ENCODE results near the gene ALG12.

Gene ALG12

DNA sequence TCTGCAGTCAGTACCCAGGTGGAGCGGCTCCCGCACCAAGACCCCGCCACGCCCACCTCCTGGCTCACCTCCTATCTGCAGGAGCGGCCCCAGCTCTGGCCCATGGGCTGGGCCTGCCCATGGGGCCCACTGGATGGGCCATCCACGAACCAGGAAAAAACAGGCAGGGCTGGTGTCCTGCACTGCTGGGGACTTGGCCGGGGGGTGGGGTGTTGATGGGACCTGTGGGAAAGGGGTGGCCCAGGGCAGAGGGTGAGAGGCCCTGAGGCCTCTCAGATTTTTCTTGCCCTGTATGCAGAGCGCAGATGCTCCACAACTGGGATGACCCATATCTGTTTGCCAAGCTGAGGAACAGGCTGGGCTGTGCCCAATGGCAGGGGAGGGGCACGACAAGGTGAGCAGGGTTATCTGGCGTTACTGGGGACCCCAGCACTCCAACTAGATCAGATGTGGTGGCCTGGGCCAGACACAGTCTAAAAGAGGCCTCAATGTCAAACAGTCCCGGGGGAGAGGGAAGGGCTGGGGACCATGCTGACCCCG, 39.7 kb upstream of the ALG12 start:
- TF ChIP-seq, protein P1, sequence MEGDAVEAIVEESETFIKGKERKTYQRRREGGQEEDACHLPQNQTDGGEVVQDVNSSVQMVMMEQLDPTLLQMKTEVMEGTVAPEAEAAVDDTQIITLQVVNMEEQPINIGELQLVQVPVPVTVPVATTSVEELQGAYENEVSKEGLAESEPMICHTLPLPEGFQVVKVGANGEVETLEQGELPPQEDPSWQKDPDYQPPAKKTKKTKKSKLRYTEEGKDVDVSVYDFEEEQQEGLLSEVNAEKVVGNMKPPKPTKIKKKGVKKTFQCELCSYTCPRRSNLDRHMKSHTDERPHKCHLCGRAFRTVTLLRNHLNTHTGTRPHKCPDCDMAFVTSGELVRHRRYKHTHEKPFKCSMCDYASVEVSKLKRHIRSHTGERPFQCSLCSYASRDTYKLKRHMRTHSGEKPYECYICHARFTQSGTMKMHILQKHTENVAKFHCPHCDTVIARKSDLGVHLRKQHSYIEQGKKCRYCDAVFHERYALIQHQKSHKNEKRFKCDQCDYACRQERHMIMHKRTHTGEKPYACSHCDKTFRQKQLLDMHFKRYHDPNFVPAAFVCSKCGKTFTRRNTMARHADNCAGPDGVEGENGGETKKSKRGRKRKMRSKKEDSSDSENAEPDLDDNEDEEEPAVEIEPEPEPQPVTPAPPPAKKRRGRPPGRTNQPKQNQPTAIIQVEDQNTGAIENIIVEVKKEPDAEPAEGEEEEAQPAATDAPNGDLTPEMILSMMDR (conservative IDR thresholded peaks at IDR 0.05; ENCODE audit: low read depth) = no peak
- CTCF ChIA-PET = no interaction called here
- H3K27ac ChIP-seq = peak overlapping the region; percentile 92
- DNase-seq (ENCODE audit: low spot score) = no peak
- POLR2A ChIA-PET (ENCODE audit: low non-redundant PET) = no interaction called here

DNA sequence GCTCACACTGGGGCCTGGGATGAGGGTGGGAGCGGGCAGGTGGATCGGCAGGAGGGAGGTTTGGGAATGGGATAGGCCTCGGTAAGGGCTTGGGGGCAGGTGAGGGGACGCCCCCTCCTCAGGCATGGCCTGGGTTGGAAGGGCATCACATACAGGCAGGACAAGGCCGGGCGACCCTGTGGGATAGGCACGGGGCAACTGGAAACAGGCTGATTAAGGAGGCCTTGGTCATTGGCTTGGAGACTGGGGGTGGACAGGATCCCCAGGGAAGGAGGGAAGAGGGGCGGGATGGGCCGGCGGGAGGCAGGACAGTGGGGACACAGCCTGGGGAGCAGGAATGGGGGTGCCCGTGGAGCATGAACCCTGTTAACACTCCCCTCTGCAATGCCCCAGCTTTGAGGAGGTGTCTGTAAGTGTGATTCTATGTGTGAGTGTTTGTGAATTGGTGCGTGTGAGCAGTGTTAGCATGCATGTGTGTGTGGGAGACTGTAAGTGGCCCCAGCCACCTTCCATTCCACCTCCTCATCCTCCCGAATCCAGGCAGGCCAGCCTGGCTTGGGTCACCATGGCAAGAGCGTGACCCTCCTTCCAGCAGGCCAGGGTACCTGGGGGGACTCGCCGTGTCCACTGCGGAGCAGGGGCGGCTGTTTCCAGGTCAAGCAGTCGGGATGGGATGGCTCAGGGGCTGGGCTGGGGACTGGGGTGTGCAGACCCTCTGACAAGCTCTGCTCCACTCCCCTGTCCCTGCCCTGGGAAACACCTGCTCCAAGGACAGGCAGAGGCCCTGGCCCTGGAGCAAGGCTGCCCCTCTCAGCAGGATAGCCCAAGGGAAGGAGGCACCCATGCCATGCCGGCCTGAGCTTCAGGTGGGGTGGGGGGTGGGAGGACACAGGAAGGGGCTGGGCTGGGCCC, 38.9 kb upstream of the ALG12 start:
- ChIA-PET POLR2A (ENCODE audit: low non-redundant PET) (no interaction called here), CTCF (interaction anchor here (0.7 kb wide), 1 partner anchor 50 kb away, joined by 3 read pairs; no protein-coding TSS in a partner anchor)
- DNase-seq (ENCODE audit: low spot score) = no peak
- peak overlapping the region; percentile 92 for H3K27ac ChIP-seq
- TF ChIP-seq, protein P1 (conservative IDR thresholded peaks at IDR 0.05; ENCODE audit: low read depth) = no peak

DNA sequence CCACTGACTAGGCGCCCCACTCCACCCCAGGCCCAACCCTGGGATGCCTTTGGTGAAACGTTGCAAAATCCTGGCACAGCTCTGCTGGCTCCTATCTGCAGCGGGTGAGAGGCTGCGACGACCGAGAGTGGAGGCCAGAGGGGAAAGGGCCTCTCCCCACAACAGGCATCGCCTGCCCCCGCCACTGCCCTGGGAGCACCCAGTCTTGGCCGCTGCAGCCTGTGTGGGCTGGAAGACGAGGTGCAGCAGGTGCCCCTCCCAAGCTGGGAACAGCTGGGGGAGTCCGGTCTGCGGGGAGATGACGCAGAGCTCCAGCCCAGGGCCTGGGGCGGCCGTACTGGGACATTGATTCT, 38.2 kb upstream of the ALG12 start:
- H3K27ac ChIP-seq = peak overlapping the region; percentile 92
- TF ChIP-seq, protein P1 (conservative IDR thresholded peaks at IDR 0.05; ENCODE audit: low read depth) = no peak
- no peak for DNase-seq (ENCODE audit: low spot score)
- ChIA-PET POLR2A (ENCODE audit: low non-redundant PET) (no interaction called here), CTCF (interaction anchor here (0.7 kb wide), 1 partner anchor 51 kb away, joined by 3 read pairs; no protein-coding TSS in a partner anchor)

DNA sequence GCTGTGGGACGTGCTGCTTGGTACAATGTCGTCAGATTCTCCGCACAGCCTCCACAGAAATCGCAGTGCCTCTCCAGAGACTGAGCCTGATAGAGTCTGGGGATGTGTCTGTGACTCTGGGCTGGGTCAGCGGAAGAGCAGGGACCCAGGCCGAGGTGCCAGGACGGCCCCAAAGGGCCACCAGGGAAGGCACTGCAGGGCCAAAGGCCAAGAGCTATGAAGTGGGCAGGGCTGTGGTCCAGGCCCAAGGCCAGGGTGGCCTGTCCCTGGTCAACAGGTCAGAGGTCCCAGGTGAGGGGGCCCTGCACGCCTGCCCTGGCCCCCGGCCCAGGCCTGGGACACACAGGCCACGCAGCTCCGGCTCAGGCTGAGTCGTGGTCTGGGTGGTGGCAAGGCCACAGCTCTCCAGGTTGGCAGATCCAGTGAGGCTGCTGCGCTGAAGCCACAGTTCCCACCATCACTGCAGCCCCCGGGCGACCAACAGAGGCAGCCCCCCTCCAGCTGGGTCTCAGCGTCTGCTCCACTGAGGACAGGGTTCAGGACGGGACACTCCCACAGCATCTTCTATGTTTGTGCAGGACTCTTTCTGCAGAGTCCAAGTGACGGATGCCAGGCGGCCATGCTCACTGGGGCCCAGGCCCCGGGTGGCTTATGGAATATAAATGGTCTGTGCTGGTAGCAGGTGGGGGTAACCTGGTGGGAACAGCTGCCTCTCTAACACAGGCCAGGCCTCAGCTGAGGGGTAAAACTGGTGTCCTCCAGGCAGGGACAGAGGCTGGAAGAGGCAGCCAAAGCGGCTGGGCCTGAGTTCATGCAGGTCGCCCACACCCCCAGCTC, 37.6 kb upstream of the ALG12 start:
- TF ChIP-seq, protein P1 (conservative IDR thresholded peaks at IDR 0.05; ENCODE audit: low read depth) = no peak
- DNase-seq (ENCODE audit: low spot score) = no peak
- H3K27ac ChIP-seq = peak overlapping the region; percentile 92
- CTCF ChIA-PET = no interaction called here
- POLR2A ChIA-PET (ENCODE audit: low non-redundant PET) = no interaction called here

DNA sequence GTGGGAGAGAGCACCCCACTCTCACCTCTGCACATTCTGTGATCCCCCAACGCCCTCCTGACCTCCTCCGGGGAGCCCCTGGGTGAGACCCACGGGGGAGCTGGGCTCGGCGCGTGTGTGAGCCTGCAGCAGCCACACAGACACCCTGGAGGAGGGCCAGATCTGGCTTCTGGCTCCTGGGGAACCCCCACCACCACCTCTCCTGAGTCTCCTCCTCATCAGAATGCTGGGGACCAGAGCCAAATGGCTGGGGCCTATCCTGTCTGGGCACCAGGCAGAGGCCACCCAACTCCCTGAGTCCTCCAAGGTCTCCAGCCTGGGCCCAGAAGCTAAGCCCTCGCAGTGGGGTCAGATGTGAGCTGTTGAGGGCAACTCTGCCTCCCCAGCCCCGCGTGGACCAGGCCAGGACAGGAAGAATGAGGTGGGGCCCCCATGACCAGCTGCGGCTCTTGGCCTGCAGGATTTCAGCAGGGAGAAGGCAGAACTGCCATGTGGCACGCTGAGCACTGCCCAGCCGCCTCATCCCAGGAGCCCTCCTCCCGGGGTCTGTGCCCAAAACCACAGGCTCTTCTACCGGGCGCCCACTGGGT, 36.8 kb upstream of the ALG12 start:
- CTCF ChIA-PET = no interaction called here
- POLR2A ChIA-PET (ENCODE audit: low non-redundant PET) = no interaction called here
- H3K27ac ChIP-seq = peak overlapping the region; percentile 92
- DNase-seq (ENCODE audit: low spot score) = no peak
- TF ChIP-seq, protein P1 (conservative IDR thresholded peaks at IDR 0.05; ENCODE audit: low read depth) = no peak

DNA sequence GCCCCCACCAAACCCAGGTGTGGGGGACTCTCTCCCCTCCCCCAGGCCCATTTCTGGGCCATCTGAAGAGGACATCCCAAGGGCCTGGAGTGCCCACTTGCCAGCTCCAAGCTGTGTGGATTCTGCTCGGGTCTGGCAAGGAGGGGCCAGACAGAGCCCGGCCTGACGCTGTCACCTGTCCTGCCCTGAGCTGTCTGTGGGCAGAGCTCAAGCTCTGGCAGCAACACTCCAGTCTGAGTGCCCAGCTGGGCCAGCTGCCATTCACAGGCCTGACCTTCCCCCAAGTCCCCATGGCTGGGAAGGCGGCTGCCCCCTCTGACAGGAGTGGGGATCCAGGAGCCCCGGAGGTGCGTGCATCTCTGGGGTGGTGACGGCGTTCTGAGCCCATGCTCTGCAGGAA, 36.1 kb upstream of the ALG12 start:
- TF ChIP-seq, protein P1 (conservative IDR thresholded peaks at IDR 0.05; ENCODE audit: low read depth) = no peak
- H3K27ac ChIP-seq = peak overlapping the region; percentile 92
- DNase-seq (ENCODE audit: low spot score) = no peak
- POLR2A ChIA-PET (ENCODE audit: low non-redundant PET) = no interaction called here
- CTCF ChIA-PET = no interaction called here
